ENCODE data around the gene TCEANC2.

The TCEANC2 gene

GRCh38 chr1:54109129-54110090 is 56.0 kb downstream of the TCEANC2 start:
- intact Hi-C loops (cut with DNase I; ENCODE audit: low total_unique reads) = no loop called here
- no peaks in the 10 kb centered on the region for H3K4me1 ChIP-seq
- TF ChIP-seq CTCF (IDR thresholded peaks at IDR 0.05) = no peak
- H3K9me3 ChIP-seq = no peaks in the 10 kb centered on the region
- H3K36me3 ChIP-seq = no peaks in the 10 kb centered on the region
- H3K27ac ChIP-seq = no peak overlapping the region
- DNase-seq = no peak
- H3K4me3 ChIP-seq = no peak overlapping the region
- H3K27me3 ChIP-seq = no peaks in the 10 kb centered on the region

- no peak for TF ChIP-seq CTCF (IDR thresholded peaks at IDR 0.05)
- H3K27ac ChIP-seq = no peak overlapping the region
- H3K4me1 ChIP-seq = no peaks in the 10 kb centered on the region
- intact Hi-C loops (cut with DNase I; ENCODE audit: low total_unique reads) = no loop called here
- no peak overlapping the region for H3K4me3 ChIP-seq
- no peaks in the 10 kb centered on the region for H3K9me3 ChIP-seq
- H3K36me3 ChIP-seq = no peaks in the 10 kb centered on the region
- no peak for DNase-seq
- H3K27me3 ChIP-seq = no peaks in the 10 kb centered on the region
These were observed 57.6 kb downstream of the TCEANC2 start for GRCh38 chr1:54110996-54111395.

- Histone ChIP-seq H3K27ac (no peak overlapping the region), H3K4me3 (no peak overlapping the region), H3K4me1 (no peaks in the 10 kb centered on the region), H3K36me3 (no peaks in the 10 kb centered on the region), H3K9me3 (no peaks in the 10 kb centered on the region), H3K27me3 (no peaks in the 10 kb centered on the region)
- no peak for DNase-seq
- intact Hi-C loops (cut with DNase I; ENCODE audit: low total_unique reads) = no loop called here
- no peak for TF ChIP-seq CTCF (IDR thresholded peaks at IDR 0.05)
These were observed 58.2 kb downstream of the TCEANC2 start for GRCh38 chr1:54111624-54112023.

- no peak for DNase-seq
- Histone ChIP-seq H3K4me1 (no peaks in the 10 kb centered on the region), H3K36me3 (no peaks in the 10 kb centered on the region), H3K27me3 (no peaks in the 10 kb centered on the region), H3K4me3 (no peak overlapping the region), H3K27ac (no peak overlapping the region), H3K9me3 (no peaks in the 10 kb centered on the region)
- TF ChIP-seq CTCF (IDR thresholded peaks at IDR 0.05) = no peak
- intact Hi-C loops (cut with DNase I; ENCODE audit: low total_unique reads) = no loop called here
These were observed 58.6 kb downstream of the TCEANC2 start for GRCh38 chr1:54112027-54112426.

- DNase-seq = no peak
- intact Hi-C loops (cut with DNase I; ENCODE audit: low total_unique reads) = no loop called here
- H3K4me3 ChIP-seq = no peak overlapping the region
- H3K27me3 ChIP-seq = peaks cover 0 to 3% of the 10 kb centered on the region in 2 donors
- H3K36me3 ChIP-seq = no peaks in the 10 kb centered on the region
- H3K9me3 ChIP-seq = no peaks in the 10 kb centered on the region
- no peak for TF ChIP-seq CTCF (IDR thresholded peaks at IDR 0.05)
- no peaks in the 10 kb centered on the region for H3K4me1 ChIP-seq
- no peak overlapping the region for H3K27ac ChIP-seq
These were observed 59.4 kb downstream of the TCEANC2 start for GRCh38 chr1:54112705-54113368.

Data from tibial artery (tissue), 4 donors.